CD14-positive monocyte (primary cell): ENCODE measurements around the gene RD3L. TPM values are rescaled to one million over a fixed set of nuclear protein-coding genes. Genes with fewer than 3 reads are reported as not detected.

Source experiments
- DNase-seq, 3 donors: peaks; one replicate each; pipeline ENCODE4 v3.0.0-alpha.2; 2011 to 2022
- H2AFZ ChIP-seq: 2 replicates; pipeline ENCODE4 v1.6.0; 2012; ENCODE audit warnings: mild to moderate bottlenecking, low read depth, low read length, inconsistent platforms; ENCODE audit not compliant: insufficient read depth, poor library complexity, severe bottlenecking
- H3K27ac ChIP-seq, 2 donors: 1 replicate in 1 of 2; 2 replicates in 1 of 2; pipeline ENCODE4 v1.5.1; 2012 to 2013; ENCODE audit warnings: low read length in 2 of 2, control low read depth in 1 of 2, inconsistent platforms in 1 of 2, low read depth in 1 of 2, mild to moderate bottlenecking in 1 of 2
- H3K27me3 ChIP-seq, 2 donors: one replicate each; pipeline versions ENCODE4 v1.6.0 to v1.6.1; 2011 to 2013; ENCODE audit warnings: low read length in 2 of 2; ENCODE audit not compliant: control insufficient read depth in 2 of 2, insufficient read depth in 2 of 2
- H3K36me3 ChIP-seq, 2 donors: replicated peaks in 1 of 2; 1 replicate in 1 of 2; 2 replicates in 1 of 2; pipeline versions ENCODE4 v1.5.1 to v1.6.1; 2012 to 2013; ENCODE audit warnings: low read length in 2 of 2, control low read depth in 1 of 2, inconsistent platforms in 1 of 2, mild to moderate bottlenecking in 1 of 2; ENCODE audit not compliant: insufficient read depth in 2 of 2, control insufficient read depth in 1 of 2
- H3K4me1 ChIP-seq, 2 donors: 1 replicate in 1 of 2; 2 replicates in 1 of 2; pipeline versions ENCODE4 v1.5.1 to v1.6.1; 2012 to 2013; ENCODE audit warnings: low read length in 2 of 2, control low read depth in 1 of 2, inconsistent platforms in 1 of 2, mild to moderate bottlenecking in 1 of 2, moderate library complexity in 1 of 2; ENCODE audit not compliant: insufficient read depth in 2 of 2, control insufficient read depth in 1 of 2
- H3K4me2 ChIP-seq: replicated peaks from 2 replicates; pipeline ENCODE3; 2012; ENCODE audit warnings: low read length, moderate library complexity, mild to moderate bottlenecking; ENCODE audit not compliant: poor library complexity, severe bottlenecking; ENCODE audit errors: extremely low read depth
- H3K4me3 ChIP-seq, 3 experiments: fragments of 200-600 bp in 1 of 3; sonication (generic) in 1 of 3; replicated peaks in 1 of 3; 1 replicate in 2 of 3; 2 replicates in 1 of 3; pipeline ENCODE4 v1.5.1; 2011 to 2013; ENCODE audit warnings: low read length in 3 of 3, mild to moderate bottlenecking in 3 of 3, control low read depth in 2 of 3, low read depth in 2 of 3, inconsistent platforms in 1 of 3, moderate library complexity in 1 of 3
- H3K79me2 ChIP-seq: 2 replicates; pipeline ENCODE4 v1.6.0; 2012; ENCODE audit warnings: mild to moderate bottlenecking, control low read depth, inconsistent platforms, low read length, moderate library complexity; ENCODE audit not compliant: insufficient read depth
- H3K9ac ChIP-seq: 2 replicates; pipeline ENCODE4 v1.6.0; 2017; ENCODE audit warnings: low read length, mild to moderate bottlenecking; ENCODE audit not compliant: insufficient read depth, poor library complexity, severe bottlenecking
- H3K9me3 ChIP-seq, 2 donors: replicated peaks in 1 of 2; 1 replicate in 1 of 2; 2 replicates in 1 of 2; pipeline versions ENCODE4 v1.5.1 to v1.6.1; 2012 to 2013; ENCODE audit warnings: low read length in 2 of 2, control low read depth in 1 of 2; ENCODE audit not compliant: control insufficient read depth in 1 of 2, insufficient read depth in 1 of 2
- H4K20me1 ChIP-seq: 2 replicates; pipeline ENCODE4 v1.6.0; 2012; ENCODE audit warnings: mild to moderate bottlenecking, low read length, control low read depth, moderate library complexity; ENCODE audit not compliant: insufficient read depth
- H3K27ac Mint-ChIP-seq, 7 donors: one replicate each; pipeline ENCODE4 v1.8.0; 2020; ENCODE audit warnings: mild to moderate bottlenecking in 7 of 7, mixed read lengths in 7 of 7, moderate library complexity in 6 of 7, inconsistent platforms in 2 of 7
- H3K27me3 Mint-ChIP-seq, 3 donors: one replicate each; pipeline ENCODE4 v1.8.0; 2021 to 2022; ENCODE audit warnings: low read depth in 3 of 3, mild to moderate bottlenecking in 3 of 3, mixed read lengths in 3 of 3, moderate library complexity in 3 of 3, inconsistent platforms in 1 of 3
- H3K36me3 Mint-ChIP-seq, 2 donors: one replicate each; pipeline ENCODE4 v1.8.0; 2020; ENCODE audit warnings: mixed read lengths in 2 of 2, inconsistent platforms in 1 of 2, mild to moderate bottlenecking in 1 of 2
- H3K4me1 Mint-ChIP-seq: one replicate; pipeline ENCODE4 v1.8.0; 2020; ENCODE audit warnings: mild to moderate bottlenecking, mixed read lengths
- H3K4me3 Mint-ChIP-seq, 2 donors: one replicate each; pipeline ENCODE4 v1.8.0; 2020; ENCODE audit warnings: mild to moderate bottlenecking in 2 of 2, mixed read lengths in 2 of 2, moderate library complexity in 1 of 2
- H3K9me3 Mint-ChIP-seq, 7 donors: one replicate each; pipeline ENCODE4 v1.8.0; 2020 to 2022; ENCODE audit warnings: mixed read lengths in 7 of 7, mild to moderate bottlenecking in 6 of 7, moderate library complexity in 6 of 7, inconsistent platforms in 2 of 7
- CTCF ChIP-seq: fragments of 200-600 bp; IDR thresholded peaks from one replicate; pipeline ENCODE4 v1.8.0; 2022; ENCODE audit warnings: antibody characterized with exemption, mild to moderate bottlenecking
- WGBS: methylation state at CpG from one replicate; pipeline ENCODE4 v1.1.5; 2013; ENCODE audit warnings: missing lambda C conversion rate; ENCODE audit not compliant: insufficient coverage; 5-methylcytosine and 5-hydroxymethylcytosine counted together
- intact Hi-C, 2 donors: fragments of 100-400 bp; cut with micrococcal nuclease; formaldehyde crosslinking; loops; one replicate each; pipeline versions ENCODE4 v1.15.0 to v1.15.1; 2023
- polyA plus RNA-seq, 3 donors: library from polyadenylated mRNA; depleted of rRNA in 1 of 3; unstranded in 2 of 3; stranded (reverse) in 1 of 3; fragments of 300-500 nt in 2 of 3; fragments of >200 nt in 1 of 3; fragmentation: Illumina TruSeq in 2 of 3; gene quantifications; 1 replicate in 2 of 3; 2 replicates in 1 of 3; pipeline ENCODE4 v1.2.3, GENCODE V29; 2012 to 2021

RD3L gene
- polyA plus RNA-seq, 3 donors = not detected

GRCh38 chr14:103899316-103899715 lies 43.0 kb downstream of the RD3L start:
- H3K4me3 Mint-ChIP-seq = no peak overlapping the region

GRCh38 chr14:103898711-103899110 lies 43.6 kb downstream of the RD3L start:
- H3K27me3 ChIP-seq = no peaks in the 10 kb centered on the region
- intact Hi-C loops = no loop called here
- Mint-ChIP-seq H3K27ac (no peak overlapping the region), H3K4me3 (no peak overlapping the region), H3K9me3 (peaks cover 2 to 8% (median 4%) of the 10 kb centered on the region in 7 donors), H3K4me1 (peaks cover 5% of the 10 kb centered on the region), H3K27me3 (peaks cover 4 to 6% (median 5%) of the 10 kb centered on the region in 3 donors), H3K36me3 (no peaks in the 10 kb centered on the region)
- H3K36me3 ChIP-seq = no peaks in the 10 kb centered on the region
- H3K4me2 ChIP-seq = no peak overlapping the region
- no peak for DNase-seq
- 98% methylated on average over 9 of the region's 9 CpGs for WGBS
- no peak for TF ChIP-seq CTCF
- no peak overlapping the region for H3K4me3 ChIP-seq
- no peak overlapping the region for H2AFZ ChIP-seq
- no peaks in the 10 kb centered on the region for H3K4me1 ChIP-seq
- peaks cover 5 to 11% of the 10 kb centered on the region in 2 donors for H3K9me3 ChIP-seq
- H3K79me2 ChIP-seq = no peaks in the 10 kb centered on the region
- H3K27ac ChIP-seq = no peak overlapping the region
- no peaks in the 10 kb centered on the region for H4K20me1 ChIP-seq
- no peak overlapping the region for H3K9ac ChIP-seq

More at GRCh38 chr14:103899316-103899715, 43.0 kb downstream of the RD3L start:
- Histone ChIP-seq H3K27me3 (no peaks in the 10 kb centered on the region), H3K79me2 (no peaks in the 10 kb centered on the region), H4K20me1 (no peaks in the 10 kb centered on the region), H3K9me3 (peaks cover 5 to 11% of the 10 kb centered on the region in 2 donors), H3K9ac (no peak overlapping the region), H3K4me1 (no peaks in the 10 kb centered on the region), H3K36me3 (no peaks in the 10 kb centered on the region), H2AFZ (no peak overlapping the region), H3K4me2 (no peak overlapping the region), H3K4me3 (no peak overlapping the region), H3K27ac (no peak overlapping the region)
- Mint-ChIP-seq H3K4me1 (peaks cover 5% of the 10 kb centered on the region), H3K9me3 (peaks cover 2 to 8% (median 4%) of the 10 kb centered on the region in 7 donors), H3K27me3 (peaks cover 2 to 6% (median 4%) of the 10 kb centered on the region in 3 donors), H3K27ac (peak overlapping the region in 1 of 7 donors; percentile 46), H3K36me3 (no peaks in the 10 kb centered on the region)
- WGBS = 79% methylated on average over 10 of the region's 13 CpGs
- DNase-seq = no peak
- TF ChIP-seq CTCF = no peak
- intact Hi-C loops = no loop called here
